ENCODE data around the gene ZNF180. TPM values are rescaled to one million over a fixed set of nuclear protein-coding genes. Genes with fewer than 3 reads are reported as not detected.

The ZNF180 gene
- total and polyA plus RNA-seq, 8 donors, result 6.0 to 16.6 (median 15.2) TPM

- no peaks in the 10 kb centered on the region for H3K4me1 ChIP-seq
- H3K9me3 ChIP-seq, result peaks cover 0 to 88% of the 10 kb centered on the region in 2 donors
- intact Hi-C loops (cut with DNase I), result no loop called here
These were observed 45.2 kb downstream of the ZNF180 start for GRCh38 chr19:44455100-44455499.

GRCh38 chr19:44452367-44452766 lies 48.0 kb downstream of the ZNF180 start:
- Histone ChIP-seq H3K36me3 (no peaks in the 10 kb centered on the region), H3K27ac (no peak overlapping the region), H3K4me1 (peaks cover 0 to 9% of the 10 kb centered on the region in 2 donors), H3K4me3 (no peak overlapping the region), H3K27me3 (peaks cover 0 to 9% of the 10 kb centered on the region in 2 donors), H3K9me3 (peaks cover 0 to 92% of the 10 kb centered on the region in 2 donors)
- ATAC-seq, result no peak
- intact Hi-C loops (cut with DNase I), result no loop called here
- no peak for TF ChIP-seq CTCF (IDR thresholded peaks at IDR 0.05)
- DNase-seq, result no peak

More at GRCh38 chr19:44455100-44455499, 45.2 kb downstream of the ZNF180 start:
- no peak for TF ChIP-seq CTCF (IDR thresholded peaks at IDR 0.05)
- Histone ChIP-seq H3K36me3 (no peaks in the 10 kb centered on the region), H3K27me3 (no peaks in the 10 kb centered on the region), H3K4me3 (no peak overlapping the region), H3K27ac (no peak overlapping the region)
- ATAC-seq (no peak), DNase-seq (no peak)

GRCh38 chr19:44451687-44452086 lies 48.6 kb downstream of the ZNF180 start:
- ATAC-seq (no peak), DNase-seq (no peak)
- no peaks in the 10 kb centered on the region for H3K36me3 ChIP-seq
- intact Hi-C loops (cut with DNase I), result no loop called here
- no peak overlapping the region for H3K4me3 ChIP-seq
- peaks cover 0 to 9% of the 10 kb centered on the region in 2 donors for H3K27me3 ChIP-seq
- H3K4me1 ChIP-seq, result peaks cover 0 to 9% of the 10 kb centered on the region in 2 donors
- peaks cover 0 to 93% of the 10 kb centered on the region in 2 donors for H3K9me3 ChIP-seq
- no peak for TF ChIP-seq CTCF (IDR thresholded peaks at IDR 0.05)
- H3K27ac ChIP-seq, result no peak overlapping the region

GRCh38 chr19:44447916-44448674 lies 52.2 kb downstream of the ZNF180 start, which contains the start of gene ZNF229:
Gene ZNF229, minus strand, starts transcription at chr19:44448472. Its CDS starts 5,625 bp downstream, at chr19:44442847.
- H3K36me3 ChIP-seq, result peaks cover 0 to 13% of the 10 kb centered on the region in 2 donors
- TF ChIP-seq CTCF (IDR thresholded peaks at IDR 0.05), result no peak
- H3K27me3 ChIP-seq, result peaks cover 0 to 9% of the 10 kb centered on the region in 2 donors
- H3K4me1 ChIP-seq, result peaks cover 0 to 9% of the 10 kb centered on the region in 2 donors
- H3K9me3 ChIP-seq, result peaks cover 0 to 99% of the 10 kb centered on the region in 2 donors
- H3K4me3 ChIP-seq, result peak within 1 kb of the TSS; percentile 43 to 48
- peak; percentile 74 to 90 (median 88) for DNase-seq
- peak; percentile 98 for ATAC-seq
- intact Hi-C loops (cut with DNase I), result no loop called here
- no peak within 1 kb of the TSS for H3K27ac ChIP-seq

GRCh38 chr19:44438441-44438840 lies 61.9 kb downstream of the ZNF180 start:
- H3K36me3 ChIP-seq, result peaks cover 0 to 59% of the 10 kb centered on the region in 2 donors
- no peak overlapping the region for H3K4me3 ChIP-seq
- H3K27ac ChIP-seq, result no peak overlapping the region
- peaks cover 0 to 98% of the 10 kb centered on the region in 2 donors for H3K9me3 ChIP-seq
- intact Hi-C loops (cut with DNase I), result no loop called here
- ATAC-seq (no peak), DNase-seq (no peak)
- no peaks in the 10 kb centered on the region for H3K27me3 ChIP-seq
- TF ChIP-seq CTCF (IDR thresholded peaks at IDR 0.05), result no peak
- H3K4me1 ChIP-seq, result no peaks in the 10 kb centered on the region

Data from left lung (tissue), 10 donors.